ENCODE results near the gene BCAT1. TPM values are rescaled to one million over a fixed set of nuclear protein-coding genes. Genes with fewer than 3 reads are reported as not detected.
"Not testable (repeated sequence)": the region's sequence is repeated elsewhere in the genome, so short reads cannot be mapped to it uniquely, and the experiment has no call there.

Gene BCAT1
- total RNA-seq, 6 experiments from 2014 or later, result 0.86 to 6.0 (median 2.7) TPM

GRCh38 chr12:24854017-24854416 lies 94.9 kb downstream of the BCAT1 start:
- no peak overlapping the region for H3K4me3 ChIP-seq
- no peaks in the 10 kb centered on the region for H3K36me3 ChIP-seq
- H3K27me3 ChIP-seq, result no peaks in the 10 kb centered on the region
- no peak overlapping the region for H3K27ac ChIP-seq
- H3K9me3 ChIP-seq, result no peaks in the 10 kb centered on the region
- ATAC-seq (no peak), DNase-seq (no peak)
- 92% methylated on average over 1 of the region's 1 CpG for WGBS (ENCODE audit: insufficient coverage, low coverage, low lambda C conversion rate, missing lambda C conversion rate)
- intact Hi-C loops (cut with DNase I), result no loop called here
- TF ChIP-seq CTCF (IDR thresholded peaks at IDR 0.05), result no peak
- no peak for TF ChIP-seq POLR2A (IDR thresholded peaks at IDR 0.05)
- H3K4me1 ChIP-seq, result no peaks in the 10 kb centered on the region

- ATAC-seq (no peak), DNase-seq (no peak)
- 48% methylated on average over 2 of the region's 2 CpGs for WGBS (ENCODE audit: insufficient coverage, low coverage, low lambda C conversion rate, missing lambda C conversion rate)
- Histone ChIP-seq H3K36me3 (no peaks in the 10 kb centered on the region), H3K4me3 (no peak overlapping the region), H3K27ac (no peak overlapping the region), H3K9me3 (no peaks in the 10 kb centered on the region), H3K27me3 (no peaks in the 10 kb centered on the region), H3K4me1 (no peaks in the 10 kb centered on the region)
- intact Hi-C loops (cut with DNase I), result no loop called here
- TF ChIP-seq POLR2A (IDR thresholded peaks at IDR 0.05), result no peak
- no peak for TF ChIP-seq CTCF (IDR thresholded peaks at IDR 0.05)
Measured at GRCh38 chr12:24853588-24853987, 95.3 kb downstream of the BCAT1 start.

GRCh38 chr12:24853094-24853493 lies 95.8 kb downstream of the BCAT1 start:
- intact Hi-C loops (cut with DNase I), result no loop called here
- WGBS (ENCODE audit: insufficient coverage, low coverage, low lambda C conversion rate, missing lambda C conversion rate), result 83% methylated on average over 2 of the region's 2 CpGs
- ATAC-seq (no peak), DNase-seq (no peak)
- no peak overlapping the region for H3K27ac ChIP-seq
- no peaks in the 10 kb centered on the region for H3K4me1 ChIP-seq
- no peak overlapping the region for H3K4me3 ChIP-seq
- no peaks in the 10 kb centered on the region for H3K9me3 ChIP-seq
- no peak for TF ChIP-seq CTCF (IDR thresholded peaks at IDR 0.05)
- no peak for TF ChIP-seq POLR2A (IDR thresholded peaks at IDR 0.05)
- no peaks in the 10 kb centered on the region for H3K27me3 ChIP-seq
- no peaks in the 10 kb centered on the region for H3K36me3 ChIP-seq

GRCh38 chr12:24852420-24852819 lies 96.5 kb downstream of the BCAT1 start:
- ATAC-seq, result no peak
- no peak for DNase-seq
- intact Hi-C loops (cut with DNase I), result no loop called here
- H3K4me3 ChIP-seq, result no peak overlapping the region
- no peaks in the 10 kb centered on the region for H3K9me3 ChIP-seq
- H3K27ac ChIP-seq, result no peak overlapping the region
- no peaks in the 10 kb centered on the region for H3K36me3 ChIP-seq
- no peaks in the 10 kb centered on the region for H3K4me1 ChIP-seq
- H3K27me3 ChIP-seq, result no peaks in the 10 kb centered on the region
- 13% methylated on average over 1 of the region's 1 CpG for WGBS (ENCODE audit: insufficient coverage, low coverage, low lambda C conversion rate, missing lambda C conversion rate)
- TF ChIP-seq CTCF (IDR thresholded peaks at IDR 0.05), result peak in 3 of 4 donors; percentile 49 to 50 (median 49)
- TF ChIP-seq POLR2A (IDR thresholded peaks at IDR 0.05), result no peak

- intact Hi-C loops (cut with DNase I); ATAC-seq: not testable (repeated sequence)
Measured at GRCh38 chr12:24851883-24852282, 97.0 kb downstream of the BCAT1 start.

More at GRCh38 chr12:24851883-24852282, 97.0 kb downstream of the BCAT1 start:
- not testable (repeated sequence) for H3K9me3 ChIP-seq, H3K27ac ChIP-seq, H3K4me3 ChIP-seq, H3K4me1 ChIP-seq, DNase-seq, H3K36me3 ChIP-seq, H3K27me3 ChIP-seq
- 14% methylated on average over 2 of the region's 2 CpGs for WGBS (ENCODE audit: insufficient coverage, low coverage, low lambda C conversion rate, missing lambda C conversion rate)
